ENCODE data around the gene FUNDC2.

The FUNDC2 gene

GRCh38 chrX:155070975-155071693, 44.5 kb downstream of the FUNDC2 start, which contains the start of the genes BRCC3, CMC4 and MTCP1:
BRCC3 (plus strand) TSS chrX:155071508; CDS start chrX:155071528, 20 bp downstream.
CMC4 (minus strand) TSS chrX:155071136; CDS start chrX:155064023, 7,113 bp downstream.
MTCP1 (minus strand) TSS chrX:155071136; CDS start chrX:155066010, 5,126 bp downstream.
- peak; percentile 92 for DNase-seq

- no peak for DNase-seq
Measured at GRCh38 chrX:155071694-155072280, 45.1 kb downstream of the FUNDC2 start.

DNA sequence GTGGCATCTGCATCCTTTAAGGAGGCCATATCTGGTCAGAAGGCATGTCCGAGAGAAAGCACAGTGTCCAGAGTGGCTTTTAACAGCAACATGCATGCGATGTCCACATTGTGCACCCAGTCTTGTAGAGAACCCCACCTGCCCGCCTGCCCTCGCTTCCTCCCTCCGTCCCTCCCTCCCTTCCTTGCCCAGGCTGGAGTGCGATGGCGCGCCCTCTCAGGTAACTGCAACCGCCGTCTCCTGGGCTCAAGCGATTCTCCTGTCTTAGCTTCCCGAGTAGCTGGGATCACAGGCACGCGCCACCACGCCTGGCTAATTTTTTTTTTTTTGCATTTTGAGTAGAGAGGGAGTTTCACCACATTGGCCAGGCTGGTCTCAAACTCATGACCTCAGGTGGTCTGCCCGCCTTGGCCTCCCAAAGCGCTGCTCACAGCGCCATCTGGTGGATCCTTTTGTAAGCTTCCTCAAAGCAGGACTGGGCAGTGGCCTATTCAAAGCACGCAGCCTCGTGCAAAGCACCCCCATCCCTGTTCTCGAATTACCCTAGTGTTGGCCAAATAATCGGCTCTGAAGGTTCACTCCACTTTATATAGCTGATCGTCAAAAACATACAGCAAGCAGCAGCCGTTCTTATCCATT, 59.7 kb downstream of the FUNDC2 start:
- DNase-seq = no peak

DNA sequence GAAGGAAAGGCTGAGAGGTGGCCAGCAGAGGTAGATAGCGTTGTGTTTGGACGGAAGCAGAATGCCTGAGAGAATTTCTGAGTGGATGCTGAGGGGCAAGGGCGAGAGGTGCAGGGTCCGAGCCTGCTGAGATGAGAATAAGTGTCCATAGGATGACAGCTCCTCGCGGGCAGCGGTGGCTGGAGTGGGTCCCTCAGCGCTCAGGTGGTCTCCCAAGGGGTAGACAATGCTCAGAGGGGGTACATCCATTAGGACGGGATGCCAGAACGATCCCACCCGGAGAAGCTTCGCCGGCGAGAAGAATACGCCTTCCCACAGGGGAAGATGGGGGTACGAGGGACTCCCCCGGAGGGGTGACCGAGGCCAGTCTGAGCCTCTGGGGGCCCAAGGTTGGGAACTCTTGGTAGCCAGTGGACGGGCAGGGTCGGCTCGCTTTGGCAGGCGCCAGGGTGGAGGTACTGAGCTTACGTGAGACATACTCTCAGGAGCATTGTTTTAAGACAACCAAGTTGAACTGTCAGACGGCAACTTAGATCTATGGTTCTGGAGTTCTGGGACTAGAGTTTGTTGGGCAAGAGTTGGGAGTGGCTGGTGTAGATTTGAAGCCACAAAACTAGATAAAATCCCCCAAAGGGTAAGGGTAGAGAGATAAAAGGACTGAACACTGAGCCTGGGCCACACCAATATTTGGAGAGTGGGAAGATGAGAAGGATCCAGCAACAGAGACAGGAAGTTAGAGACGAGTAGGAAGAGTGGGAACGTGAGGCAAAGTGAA, 60.5 kb downstream of the FUNDC2 start:
- no peak for DNase-seq

DNA sequence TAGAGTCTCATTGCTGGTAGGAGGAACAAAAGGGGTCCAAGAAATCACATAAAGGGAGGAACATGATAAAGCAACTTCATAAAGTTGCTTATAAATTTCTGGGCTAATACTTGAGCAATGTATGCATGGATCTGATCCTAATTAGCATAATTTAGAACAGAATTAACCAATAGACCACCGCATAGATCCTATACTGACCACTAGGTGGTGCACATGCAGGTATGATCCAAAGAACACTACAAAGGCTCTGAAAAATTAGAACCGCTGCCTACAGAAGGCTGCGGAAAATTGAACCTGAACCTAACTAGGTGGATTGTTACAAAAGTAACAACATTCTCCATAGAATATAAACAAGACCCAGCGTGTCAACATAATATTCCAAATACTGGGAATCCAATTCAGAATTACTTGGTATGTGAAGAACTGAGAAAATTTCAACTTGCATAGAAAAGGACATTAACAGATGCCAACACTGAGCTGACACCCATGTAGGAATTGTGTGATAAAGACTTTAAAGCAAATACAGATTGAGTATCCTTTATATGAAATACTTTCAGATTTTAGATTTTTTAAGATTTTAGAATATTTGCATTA, 67.9 kb downstream of the FUNDC2 start:
- peak; percentile 56 for DNase-seq

DNA sequence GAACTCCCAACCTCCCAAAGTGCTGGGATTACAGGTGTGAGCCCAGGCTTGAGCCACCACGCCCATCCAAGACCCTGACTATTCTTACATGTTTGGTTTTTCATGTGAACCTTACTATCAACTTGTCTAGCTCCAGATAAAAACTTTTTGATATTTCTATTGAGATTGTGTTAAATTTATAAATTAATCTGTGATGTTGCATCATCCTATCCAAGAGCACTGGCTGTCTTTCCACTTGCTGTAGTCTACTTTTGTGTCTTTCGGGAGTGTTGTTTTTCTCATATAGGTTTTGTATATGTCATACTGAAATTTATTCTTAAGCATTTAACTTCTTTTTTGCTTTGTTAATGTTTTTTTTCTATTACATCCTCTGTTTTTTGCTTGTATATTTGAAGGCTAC, 79.3 kb downstream of the FUNDC2 start:
- DNase-seq = no peak

- no peak for DNase-seq
Measured at GRCh38 chrX:155108427-155108826, 81.8 kb downstream of the FUNDC2 start.

Data from NCI-H526 treated with DMSO at 0.1 percent for 48 hours (cell line).